Panc1 (cell line): Measurements from ENCODE around the gene PLEKHG1. TPM values are rescaled to one million over a fixed set of nuclear protein-coding genes. Genes with fewer than 3 reads are reported as not detected.

Source experiments
- ATAC-seq: fragments of 200-7000 bp; cut with Tn5 transposase; 2 replicates; pipeline ENCODE4 v1.9.1; 2020; ENCODE audit warnings: mild to moderate bottlenecking, moderate library complexity
- BruUV-seq: library from RNA; stranded (reverse); fragments of 400-500 nt; replicated peaks from 2 replicates; lab custom pipeline; 2021; lab: Mats Ljungman, UMichigan
- CTCF ChIA-PET: fragments of 300-600 bp; sonication (Branson Sonifier 250); formaldehyde crosslinking; loops from one replicate; lab custom pipeline; 2022; ENCODE audit warnings: antibody characterized with exemption; lab: Charles Lee
- POLR2A ChIA-PET: fragments of 300-600 bp; sonication (Branson Sonifier 250); formaldehyde crosslinking; loops from one replicate; lab custom pipeline; 2022; ENCODE audit warnings: antibody characterized with exemption; lab: Charles Lee
- DNase-seq: peaks from one replicate; pipeline ENCODE4 v3.0.0-alpha.2; 2010; ENCODE audit warnings: low read depth, low spot score
- H3K27ac ChIP-seq: 2 replicates; pipeline ENCODE4 v1.5.1; 2011; ENCODE audit warnings: mild to moderate bottlenecking, low read length, inconsistent platforms
- H3K27me3 ChIP-seq: fragments of 200-500 bp; sonication (Bioruptor generic); 2 replicates; pipeline ENCODE4 v1.6.0; 2014; ENCODE audit warnings: low read length, inconsistent platforms; ENCODE audit not compliant: control insufficient read depth, insufficient read depth
- H3K36me3 ChIP-seq: fragments of 200-500 bp; sonication (Bioruptor generic); 2 replicates; pipeline ENCODE4 v1.5.1; 2014; ENCODE audit warnings: inconsistent platforms, mild to moderate bottlenecking, low read length, moderate library complexity; ENCODE audit not compliant: control insufficient read depth, insufficient read depth
- H3K4me1 ChIP-seq: 2 replicates; pipeline ENCODE4 v1.5.1; 2011; ENCODE audit warnings: inconsistent platforms, mild to moderate bottlenecking, low read length, moderate library complexity; ENCODE audit not compliant: control insufficient read depth, insufficient read depth
- H3K4me3 ChIP-seq, 2 experiments: 2 replicates each; pipeline ENCODE4 v1.5.1; 2011 to 2012; ENCODE audit warnings: low read depth in 2 of 2, low read length in 2 of 2, mild to moderate bottlenecking in 2 of 2, inconsistent platforms in 1 of 2, moderate library complexity in 1 of 2
- H3K9me3 ChIP-seq: fragments of 200-500 bp; sonication (Bioruptor generic); 2 replicates; pipeline ENCODE4 v1.5.1; 2014; ENCODE audit warnings: low read depth, mild to moderate bottlenecking, inconsistent platforms, low read length, moderate library complexity; ENCODE audit not compliant: control insufficient read depth, insufficient read depth
- POLR2AphosphoS5 ChIP-seq: IDR thresholded peaks from 2 replicates; pipeline ENCODE4 v1.6.1; 2012; ENCODE audit warnings: mild to moderate bottlenecking, low read depth, low read length, moderate library complexity
- SIN3A ChIP-seq: IDR thresholded peaks from 2 replicates; pipeline ENCODE4 v1.6.1; 2012; ENCODE audit warnings: low read depth, mild to moderate bottlenecking, low read length, moderate library complexity, borderline replicate concordance; ENCODE audit not compliant: insufficient read depth
- TCF7L2 ChIP-seq: IDR thresholded peaks from 2 replicates; pipeline ENCODE4 v1.6.1; 2011; ENCODE audit warnings: mild to moderate bottlenecking, low read depth, low read length, inconsistent platforms
- in situ Hi-C: cut with HindIII; loops from 2 replicates; pipeline ENCODE4 v1.10.0; 2016; ENCODE audit warnings: low sequenced_read_pairs, low pct_unique_long_range_greater_than_20kb
- intact Hi-C: fragments of 100-400 bp; cut with micrococcal nuclease; formaldehyde crosslinking; loops from one replicate; pipeline ENCODE4 v1.10.0; 2022; ENCODE audit not compliant: unreplicated experiment
- total RNA-seq: library from RNA; stranded (reverse); gene quantifications from one replicate; pipeline ENCODE4 v1.2.1, GENCODE V29; 2021; ENCODE audit not compliant: unreplicated experiment
- TF ChIP-seq, protein P1 (sequence below): fragments of 450-650 bp; IDR thresholded peaks from 2 replicates; pipeline ENCODE4 v1.5.1; 2017; ENCODE audit warnings: mild to moderate bottlenecking
- TF ChIP-seq, protein P2 (sequence below), 2 experiments: IDR thresholded peaks; 2 replicates each; pipeline ENCODE4 v1.6.1; 2011 to 2012; ENCODE audit warnings: low read depth in 2 of 2, control low read depth in 1 of 2, low read length in 1 of 2, mild to moderate bottlenecking in 1 of 2, moderate library complexity in 1 of 2; ENCODE audit not compliant: insufficient read depth in 1 of 2

Gene PLEKHG1
- total RNA-seq, 1 experiment from 2014 or later = 4.0 TPM

DNA sequence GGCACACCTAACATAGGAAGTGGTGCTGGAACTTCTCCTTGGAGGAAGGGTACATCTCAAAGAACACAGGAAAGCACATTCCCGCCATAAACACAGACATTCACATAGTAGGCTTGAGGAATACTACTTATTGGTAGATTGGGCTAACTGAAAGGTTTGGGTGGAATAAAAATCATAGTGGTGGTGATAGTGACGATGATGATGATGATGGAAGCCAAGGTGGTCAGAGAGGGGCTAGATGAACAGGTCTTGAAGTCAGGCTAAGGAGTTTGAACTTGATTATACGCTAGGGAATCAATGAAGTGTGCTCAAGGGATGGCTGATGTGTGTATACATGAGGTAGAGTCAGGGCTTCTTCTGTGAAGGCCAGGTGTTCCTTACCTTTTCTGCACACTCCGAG, 12.0 kb upstream of the PLEKHG1 start:
- H3K4me3 ChIP-seq = no peak overlapping the region
- peaks cover 5% of the 10 kb centered on the region; the same call in 1 of the 2 replicates for H3K27me3 ChIP-seq
- no peak for ATAC-seq
- in situ Hi-C loops (no loop called here), intact Hi-C loops (no loop called here)
- no TSS peak for BruUV-seq
- peaks cover 4% of the 10 kb centered on the region; the same call in 1 of the 2 replicates for H3K4me1 ChIP-seq
- no peak overlapping the region for H3K27ac ChIP-seq
- H3K9me3 ChIP-seq = no peaks in the 10 kb centered on the region
- ChIA-PET CTCF (no interaction called here), POLR2A (no interaction called here)
- H3K36me3 ChIP-seq = no peaks in the 10 kb centered on the region
- no peak for DNase-seq
- TF ChIP-seq, protein P1, sequence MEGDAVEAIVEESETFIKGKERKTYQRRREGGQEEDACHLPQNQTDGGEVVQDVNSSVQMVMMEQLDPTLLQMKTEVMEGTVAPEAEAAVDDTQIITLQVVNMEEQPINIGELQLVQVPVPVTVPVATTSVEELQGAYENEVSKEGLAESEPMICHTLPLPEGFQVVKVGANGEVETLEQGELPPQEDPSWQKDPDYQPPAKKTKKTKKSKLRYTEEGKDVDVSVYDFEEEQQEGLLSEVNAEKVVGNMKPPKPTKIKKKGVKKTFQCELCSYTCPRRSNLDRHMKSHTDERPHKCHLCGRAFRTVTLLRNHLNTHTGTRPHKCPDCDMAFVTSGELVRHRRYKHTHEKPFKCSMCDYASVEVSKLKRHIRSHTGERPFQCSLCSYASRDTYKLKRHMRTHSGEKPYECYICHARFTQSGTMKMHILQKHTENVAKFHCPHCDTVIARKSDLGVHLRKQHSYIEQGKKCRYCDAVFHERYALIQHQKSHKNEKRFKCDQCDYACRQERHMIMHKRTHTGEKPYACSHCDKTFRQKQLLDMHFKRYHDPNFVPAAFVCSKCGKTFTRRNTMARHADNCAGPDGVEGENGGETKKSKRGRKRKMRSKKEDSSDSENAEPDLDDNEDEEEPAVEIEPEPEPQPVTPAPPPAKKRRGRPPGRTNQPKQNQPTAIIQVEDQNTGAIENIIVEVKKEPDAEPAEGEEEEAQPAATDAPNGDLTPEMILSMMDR = no peak
- no peak for TF ChIP-seq SIN3A
- TF ChIP-seq TCF7L2 = no peak
- TF ChIP-seq, protein P2, sequence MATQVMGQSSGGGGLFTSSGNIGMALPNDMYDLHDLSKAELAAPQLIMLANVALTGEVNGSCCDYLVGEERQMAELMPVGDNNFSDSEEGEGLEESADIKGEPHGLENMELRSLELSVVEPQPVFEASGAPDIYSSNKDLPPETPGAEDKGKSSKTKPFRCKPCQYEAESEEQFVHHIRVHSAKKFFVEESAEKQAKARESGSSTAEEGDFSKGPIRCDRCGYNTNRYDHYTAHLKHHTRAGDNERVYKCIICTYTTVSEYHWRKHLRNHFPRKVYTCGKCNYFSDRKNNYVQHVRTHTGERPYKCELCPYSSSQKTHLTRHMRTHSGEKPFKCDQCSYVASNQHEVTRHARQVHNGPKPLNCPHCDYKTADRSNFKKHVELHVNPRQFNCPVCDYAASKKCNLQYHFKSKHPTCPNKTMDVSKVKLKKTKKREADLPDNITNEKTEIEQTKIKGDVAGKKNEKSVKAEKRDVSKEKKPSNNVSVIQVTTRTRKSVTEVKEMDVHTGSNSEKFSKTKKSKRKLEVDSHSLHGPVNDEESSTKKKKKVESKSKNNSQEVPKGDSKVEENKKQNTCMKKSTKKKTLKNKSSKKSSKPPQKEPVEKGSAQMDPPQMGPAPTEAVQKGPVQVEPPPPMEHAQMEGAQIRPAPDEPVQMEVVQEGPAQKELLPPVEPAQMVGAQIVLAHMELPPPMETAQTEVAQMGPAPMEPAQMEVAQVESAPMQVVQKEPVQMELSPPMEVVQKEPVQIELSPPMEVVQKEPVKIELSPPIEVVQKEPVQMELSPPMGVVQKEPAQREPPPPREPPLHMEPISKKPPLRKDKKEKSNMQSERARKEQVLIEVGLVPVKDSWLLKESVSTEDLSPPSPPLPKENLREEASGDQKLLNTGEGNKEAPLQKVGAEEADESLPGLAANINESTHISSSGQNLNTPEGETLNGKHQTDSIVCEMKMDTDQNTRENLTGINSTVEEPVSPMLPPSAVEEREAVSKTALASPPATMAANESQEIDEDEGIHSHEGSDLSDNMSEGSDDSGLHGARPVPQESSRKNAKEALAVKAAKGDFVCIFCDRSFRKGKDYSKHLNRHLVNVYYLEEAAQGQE (IDR thresholded peaks at IDR 0.05; ENCODE audit: insufficient read depth in 1 of 2, low read depth in 2 of 2, low read length in 1 of 2) = no peak
- TF ChIP-seq POLR2AphosphoS5 = no peak

DNA sequence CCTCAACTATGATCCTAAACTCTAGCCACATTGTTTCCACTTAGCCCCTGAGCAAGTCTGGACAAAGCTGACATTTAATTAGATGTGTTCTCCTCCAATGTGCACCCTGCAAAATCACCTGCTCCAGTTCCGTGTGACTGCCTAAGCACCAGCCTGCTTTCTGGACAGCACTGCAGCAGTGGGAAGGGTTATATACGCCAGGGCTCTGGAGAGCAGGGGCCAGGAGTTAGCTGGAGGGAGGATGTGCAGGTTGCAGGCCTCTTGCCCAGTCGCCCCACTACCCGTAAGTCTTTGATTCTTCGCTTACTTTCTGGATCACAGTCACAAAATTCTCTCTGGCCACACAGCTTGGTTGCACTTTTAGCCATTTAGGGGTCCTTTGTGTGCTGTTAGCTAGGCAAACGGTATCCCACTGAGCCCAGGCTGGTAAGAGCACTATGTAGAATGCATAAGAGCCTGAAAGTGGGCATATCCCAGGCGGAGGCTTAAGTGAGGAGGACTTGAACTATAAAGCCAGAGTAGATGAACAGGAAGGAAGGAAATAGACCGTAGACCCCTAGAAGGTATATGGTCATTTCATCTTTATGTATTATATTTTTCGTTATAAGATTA, 10.7 kb upstream of the PLEKHG1 start:
- Histone ChIP-seq H3K27me3 (peaks cover 5% of the 10 kb centered on the region; the same call in 1 of the 2 replicates), H3K36me3 (no peaks in the 10 kb centered on the region), H3K27ac (no peak overlapping the region), H3K4me1 (no peaks in the 10 kb centered on the region), H3K4me3 (no peak overlapping the region), H3K9me3 (no peaks in the 10 kb centered on the region)
- in situ Hi-C loops (no loop called here), intact Hi-C loops (no loop called here)
- POLR2A ChIA-PET = no interaction called here
- BruUV-seq = no TSS peak
- ATAC-seq (no peak), DNase-seq (no peak)
- CTCF ChIA-PET = no interaction called here
- TF ChIP-seq, protein P1 = no peak
- no peak for TF ChIP-seq SIN3A
- TF ChIP-seq, protein P2 (IDR thresholded peaks at IDR 0.05; ENCODE audit: insufficient read depth in 1 of 2, low read depth in 2 of 2, low read length in 1 of 2) = no peak
- no peak for TF ChIP-seq POLR2AphosphoS5
- no peak for TF ChIP-seq TCF7L2
